Endothelial cell of umbilical vein (primary cell): ENCODE measurements around the gene GGACT. TPM values are rescaled to one million over a fixed set of nuclear protein-coding genes. Genes with fewer than 3 reads are reported as not detected.

Experiments used
- BruUV-seq: library from RNA; stranded (reverse); fragments of 400-500 nt; replicated peaks from 2 replicates; lab custom pipeline; 2021; lab: Mats Ljungman, UMichigan
- CTCF ChIA-PET: fragments of 300-600, 350-600 bp; sonication (Branson Sonifier 250); formaldehyde crosslinking; loops from one replicate; lab custom pipeline; 2021; ENCODE audit warnings: antibody characterized with exemption, inconsistent platforms; lab: Charles Lee
- POLR2A ChIA-PET: fragments of 300-600, 350-600 bp; sonication (Branson Sonifier 250); formaldehyde crosslinking; loops from one replicate; lab custom pipeline; 2021; ENCODE audit warnings: antibody characterized with exemption, inconsistent platforms; lab: Charles Lee
- DNase-seq: peaks from one replicate; pipeline ENCODE4 v3.0.0-alpha.2; 2011; ENCODE audit warnings: low read depth, low spot score
- FAIRE-seq: peaks from 2 replicates; lab custom pipeline; 2011; peaks lifted over from hg19 to GRCh38; lab: Jason Lieb, UNC
- H2AFZ ChIP-seq: 2 replicates; pipeline ENCODE4 v1.6.0; 2012; ENCODE audit warnings: low read depth, low read length, control low read depth, inconsistent platforms
- H3K27ac ChIP-seq: 2 replicates; pipeline ENCODE4 v1.5.1; 2011; ENCODE audit warnings: low read depth, mild to moderate bottlenecking, control low read depth, low read length, moderate library complexity; ENCODE audit not compliant: insufficient read depth
- H3K27me3 ChIP-seq, 2 experiments: 2 replicates each; pipeline versions ENCODE4 v1.6.0 to v1.6.1; 2011; ENCODE audit warnings: low read length in 2 of 2, mixed read lengths in 1 of 2; ENCODE audit not compliant: control insufficient read depth in 2 of 2, insufficient read depth in 2 of 2
- H3K36me3 ChIP-seq, 2 experiments: 2 replicates in 1 of 2; 3 replicates in 1 of 2; pipeline ENCODE4 v1.5.1; 2011; ENCODE audit warnings: low read length in 2 of 2, mild to moderate bottlenecking in 1 of 2, moderate library complexity in 1 of 2; ENCODE audit not compliant: control insufficient read depth in 2 of 2, insufficient read depth in 2 of 2; ENCODE audit errors: extremely low read depth in 1 of 2
- H3K4me1 ChIP-seq: 3 replicates; pipeline ENCODE4 v1.5.1; 2011; ENCODE audit warnings: mild to moderate bottlenecking, low read length; ENCODE audit not compliant: control insufficient read depth, insufficient read depth; ENCODE audit errors: extremely low read depth
- H3K4me2 ChIP-seq: 2 replicates; pipeline ENCODE4 v1.6.1; 2011; ENCODE audit warnings: low read length, control low read depth, mixed read lengths; ENCODE audit not compliant: insufficient read depth
- H3K4me3 ChIP-seq, 3 experiments: fragments of 200-600 bp in 1 of 3; sonication (generic), shearing (Covaris generic) in 1 of 3; replicated peaks in 1 of 3; 2 replicates each; pipeline ENCODE4 v1.5.1; 2011 to 2016; ENCODE audit warnings: control low read depth in 3 of 3, low read length in 3 of 3, mild to moderate bottlenecking in 2 of 3, inconsistent platforms in 1 of 3, low read depth in 1 of 3, moderate library complexity in 1 of 3; ENCODE audit not compliant: insufficient read depth in 1 of 3
- H3K79me2 ChIP-seq: 2 replicates; pipeline ENCODE4 v1.6.0; 2012; ENCODE audit warnings: low read length, inconsistent platforms; ENCODE audit not compliant: control insufficient read depth, insufficient read depth
- H3K9ac ChIP-seq: replicated peaks from 2 replicates; pipeline ENCODE3; 2011; ENCODE audit warnings: low read length, control low read depth; ENCODE audit not compliant: insufficient read depth; ENCODE audit errors: extremely low read depth
- H3K9me1 ChIP-seq: replicated peaks from 3 replicates; pipeline ENCODE4 v1.6.0; 2011; ENCODE audit warnings: mild to moderate bottlenecking, low read length; ENCODE audit not compliant: control insufficient read depth, insufficient read depth; ENCODE audit errors: extremely low read depth
- H3K9me3 ChIP-seq: replicated peaks from 2 replicates; pipeline ENCODE4 v1.5.1; 2012; ENCODE audit warnings: low read length, inconsistent platforms; ENCODE audit not compliant: control insufficient read depth, insufficient read depth
- H4K20me1 ChIP-seq: replicated peaks from 2 replicates; pipeline ENCODE3; 2011; ENCODE audit warnings: mild to moderate bottlenecking, low read length; ENCODE audit not compliant: control insufficient read depth, insufficient read depth; ENCODE audit errors: extremely low read depth
- CTCF ChIP-seq, 2 donors: IDR thresholded peaks; 1 replicate in 1 of 2; 2 replicates in 1 of 2; pipeline ENCODE4 v1.5.1; 2011; ENCODE audit warnings: low read length in 2 of 2, mild to moderate bottlenecking in 2 of 2, moderate library complexity in 2 of 2, control low read depth in 1 of 2, inconsistent platforms in 1 of 2, low read depth in 1 of 2; ENCODE audit not compliant: insufficient read depth in 1 of 2; ENCODE audit errors: extremely low read depth in 1 of 2
- EZH2 ChIP-seq: IDR thresholded peaks from 2 replicates; pipeline ENCODE4 v1.6.1; 2012; ENCODE audit warnings: borderline replicate concordance, low read depth, mild to moderate bottlenecking, moderate library complexity, low read length, inconsistent platforms; ENCODE audit not compliant: severe bottlenecking
- FOS ChIP-seq: IDR thresholded peaks from 2 replicates; pipeline ENCODE4 v1.6.1; 2011; ENCODE audit warnings: mild to moderate bottlenecking, low read length, moderate library complexity, borderline replicate concordance; ENCODE audit not compliant: insufficient read depth
- GATA2 ChIP-seq: IDR thresholded peaks from 2 replicates; pipeline ENCODE4 v1.7.0; 2011; ENCODE audit warnings: low read depth, mild to moderate bottlenecking, moderate library complexity, mixed read lengths, low read length; ENCODE audit not compliant: insufficient read length, insufficient read depth
- JUN ChIP-seq: IDR thresholded peaks from 2 replicates; pipeline ENCODE4 v1.6.1; 2011; ENCODE audit warnings: borderline replicate concordance, low read depth; ENCODE audit not compliant: insufficient read length, insufficient read depth
- MAX ChIP-seq: IDR thresholded peaks from 2 replicates; pipeline ENCODE4 v1.6.1; 2011; ENCODE audit not compliant: insufficient read depth, insufficient read length
- MYC ChIP-seq: IDR thresholded peaks from one replicate; pipeline ENCODE4 v1.6.1; 2011; ENCODE audit warnings: mild to moderate bottlenecking, low read depth, low read length
- POLR2A ChIP-seq: IDR thresholded peaks from 2 replicates; pipeline ENCODE4 v1.6.1; 2012; ENCODE audit warnings: low read depth, mild to moderate bottlenecking, control low read depth, low read length
- POLR2AphosphoS5 ChIP-seq: IDR thresholded peaks from 2 replicates; pipeline ENCODE4 v1.6.1; 2012; ENCODE audit warnings: low read depth, mild to moderate bottlenecking, control low read depth, low read length, moderate library complexity; ENCODE audit not compliant: insufficient read depth
- dilution Hi-C: fragments of 300-500 bp; cut with MboI; formaldehyde crosslinking; loops from one replicate; pipeline ENCODE4 v1.15.0; 2019; ENCODE audit warnings: low sequenced_read_pairs; ENCODE audit not compliant: extremely low pct_ligation_motif_present
- intact Hi-C: fragments of 100-400 bp; cut with micrococcal nuclease; formaldehyde crosslinking; loops from one replicate; pipeline ENCODE4 v1.10.0; 2022
- polyA plus RNA-seq, 4 experiments: library from polyadenylated mRNA; depleted of rRNA in 3 of 4; stranded (reverse) in 3 of 4; unstranded in 1 of 4; fragments of >200 nt; gene quantifications; 2 replicates each; pipeline versions ENCODE4 v1.2.1 to v1.2.3, GENCODE V29; 2011 to 2012; ENCODE audit warnings: missing spikeins in 1 of 4
- total RNA-seq: library from RNA; stranded (reverse); gene quantifications from 2 replicates; pipeline ENCODE4 v1.2.3, GENCODE V29; 2021

Gene GGACT
- total and polyA plus RNA-seq, 2 donors (not counting 3 experiments of a cell fraction or from before 2014, with no cell fraction given): 2.5 to 6.5 TPM

- TF ChIP-seq POLR2A (no peak), JUN (no peak), CTCF (IDR thresholded peaks at IDR 0.05; ENCODE audit: extremely low read depth in 1 of 2, insufficient read depth in 1 of 2, low read depth in 1 of 2, low read length in 2 of 2) (no peak), MYC (no peak), MAX (no peak), POLR2AphosphoS5 (no peak), FOS (no peak), EZH2 (no peak), GATA2 (no peak)
- ChIA-PET POLR2A (no interaction called here), CTCF (interaction anchor here (1.3 kb wide), 1 partner anchor 274 kb away, joined by 4 read pairs; no protein-coding TSS in a partner anchor)
- BruUV-seq: no TSS peak
- H4K20me1 ChIP-seq: no peaks in the 10 kb centered on the region
- H3K4me1 ChIP-seq: peaks cover 9% of the 10 kb centered on the region
- no peaks in the 10 kb centered on the region for H3K27me3 ChIP-seq
- H3K27ac ChIP-seq: no peak overlapping the region
- H3K9ac ChIP-seq: no peak overlapping the region
- H3K36me3 ChIP-seq: no peaks in the 10 kb centered on the region
- no peak overlapping the region for H3K4me2 ChIP-seq
- H3K9me1 ChIP-seq: no peaks in the 10 kb centered on the region
- no peak overlapping the region for H2AFZ ChIP-seq
- H3K4me3 ChIP-seq: no peak overlapping the region
- dilution Hi-C loops (no loop called here), intact Hi-C loops (no loop called here)
- H3K79me2 ChIP-seq: no peaks in the 10 kb centered on the region
- DNase-seq (no peak), FAIRE-seq (peak; percentile 35)
- no peaks in the 10 kb centered on the region for H3K9me3 ChIP-seq
Observed at GRCh38 chr13:100508996-100509395, 79.6 kb downstream of the GGACT start.
